ENCODE measurements around the gene CITED4.
A peak's percentile ranks its signal among the peaks of the same experiment; 100 is the strongest.

CITED4 gene

DNA sequence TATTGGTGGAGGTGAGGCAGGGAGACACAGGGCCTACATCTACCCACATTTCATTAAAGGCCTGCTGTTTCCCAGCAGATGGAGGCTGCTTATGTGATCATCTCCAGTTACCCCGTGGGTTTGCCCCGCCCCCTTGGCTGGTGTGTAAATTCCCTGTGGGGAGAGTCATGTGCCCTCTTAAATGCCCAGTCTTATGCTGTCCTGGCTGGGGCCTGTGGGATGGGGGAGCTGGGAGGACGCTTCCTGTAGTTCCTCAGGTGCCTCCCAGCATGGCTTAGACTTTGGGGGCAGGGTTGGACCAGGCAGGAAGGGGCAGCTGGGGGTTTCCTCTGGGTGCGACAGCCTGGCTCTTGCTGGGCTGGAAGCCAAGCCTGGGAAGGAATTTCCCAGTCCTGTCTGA lies 15.5 kb upstream of the CITED4 start:
- intact Hi-C loops (cut with DNase I; ENCODE audit: low total_unique reads) = no loop called here
- peak; percentile 87 to 95 for DNase-seq
- TF ChIP-seq, protein P1, sequence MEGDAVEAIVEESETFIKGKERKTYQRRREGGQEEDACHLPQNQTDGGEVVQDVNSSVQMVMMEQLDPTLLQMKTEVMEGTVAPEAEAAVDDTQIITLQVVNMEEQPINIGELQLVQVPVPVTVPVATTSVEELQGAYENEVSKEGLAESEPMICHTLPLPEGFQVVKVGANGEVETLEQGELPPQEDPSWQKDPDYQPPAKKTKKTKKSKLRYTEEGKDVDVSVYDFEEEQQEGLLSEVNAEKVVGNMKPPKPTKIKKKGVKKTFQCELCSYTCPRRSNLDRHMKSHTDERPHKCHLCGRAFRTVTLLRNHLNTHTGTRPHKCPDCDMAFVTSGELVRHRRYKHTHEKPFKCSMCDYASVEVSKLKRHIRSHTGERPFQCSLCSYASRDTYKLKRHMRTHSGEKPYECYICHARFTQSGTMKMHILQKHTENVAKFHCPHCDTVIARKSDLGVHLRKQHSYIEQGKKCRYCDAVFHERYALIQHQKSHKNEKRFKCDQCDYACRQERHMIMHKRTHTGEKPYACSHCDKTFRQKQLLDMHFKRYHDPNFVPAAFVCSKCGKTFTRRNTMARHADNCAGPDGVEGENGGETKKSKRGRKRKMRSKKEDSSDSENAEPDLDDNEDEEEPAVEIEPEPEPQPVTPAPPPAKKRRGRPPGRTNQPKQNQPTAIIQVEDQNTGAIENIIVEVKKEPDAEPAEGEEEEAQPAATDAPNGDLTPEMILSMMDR (IDR thresholded peaks at IDR 0.05) = no peak
- H3K27me3 ChIP-seq = no peaks in the 10 kb centered on the region
- no peak overlapping the region for H3K4me3 ChIP-seq
- no peaks in the 10 kb centered on the region for H3K9me3 ChIP-seq
- peaks cover 0 to 4% (median 0%) of the 10 kb centered on the region in 3 donors for H3K36me3 ChIP-seq
- peaks cover 0 to 27% (median 15%) of the 10 kb centered on the region in 4 donors for H3K4me1 ChIP-seq
- peak overlapping the region; percentile 77 to 82 for H3K27ac ChIP-seq

DNA sequence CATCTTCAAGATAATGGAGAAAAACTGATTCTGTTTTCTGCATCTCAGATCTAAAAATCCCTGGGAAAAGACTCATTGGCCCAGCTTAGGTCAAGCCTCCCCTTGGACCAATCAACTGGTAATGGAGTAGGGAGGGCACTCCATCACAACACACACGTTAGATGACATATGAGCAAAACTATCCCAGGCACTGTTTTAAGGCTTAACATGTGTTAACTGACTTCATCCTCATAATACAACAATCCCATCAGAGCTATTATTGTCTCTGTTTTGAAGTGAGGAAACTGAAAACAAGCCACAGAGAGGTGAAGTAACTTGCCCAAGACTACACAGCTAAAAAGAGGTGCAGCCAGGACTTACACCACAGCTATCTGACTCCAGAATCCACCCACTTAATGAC lies 14.7 kb upstream of the CITED4 start:
- Histone ChIP-seq H3K27ac (peak overlapping the region; percentile 77 to 82), H3K27me3 (no peaks in the 10 kb centered on the region), H3K4me1 (peaks cover 0 to 27% (median 15%) of the 10 kb centered on the region in 4 donors), H3K9me3 (no peaks in the 10 kb centered on the region), H3K36me3 (peaks cover 0 to 4% (median 0%) of the 10 kb centered on the region in 3 donors), H3K4me3 (no peak overlapping the region)
- TF ChIP-seq, protein P1 (IDR thresholded peaks at IDR 0.05) = no peak
- intact Hi-C loops (cut with DNase I; ENCODE audit: low total_unique reads) = no loop called here
- no peak for DNase-seq

DNA sequence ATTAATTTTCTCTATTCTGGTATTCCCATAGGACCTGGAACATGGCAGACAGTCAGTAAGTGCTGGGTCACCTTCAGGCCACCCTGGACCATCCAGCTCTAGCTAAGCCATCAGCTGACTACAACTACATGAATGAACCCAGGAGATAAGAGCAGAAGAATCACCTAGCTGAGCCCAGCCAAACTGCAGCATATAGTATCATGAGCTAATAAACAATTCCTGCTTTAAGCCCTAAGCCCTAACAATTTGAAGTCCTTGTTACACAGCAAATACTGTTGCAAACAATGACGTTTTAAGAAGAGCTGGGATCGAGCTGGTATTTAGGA lies 14.2 kb upstream of the CITED4 start:
- H3K4me3 ChIP-seq = no peak overlapping the region
- no peaks in the 10 kb centered on the region for H3K9me3 ChIP-seq
- peaks cover 0 to 4% (median 0%) of the 10 kb centered on the region in 3 donors for H3K36me3 ChIP-seq
- intact Hi-C loops (cut with DNase I; ENCODE audit: low total_unique reads) = no loop called here
- TF ChIP-seq, protein P1 (IDR thresholded peaks at IDR 0.05) = no peak
- no peaks in the 10 kb centered on the region for H3K27me3 ChIP-seq
- no peak for DNase-seq
- peaks cover 0 to 26% (median 15%) of the 10 kb centered on the region in 4 donors for H3K4me1 ChIP-seq
- peak overlapping the region in 1 of 2 donors; percentile 82 for H3K27ac ChIP-seq

DNA sequence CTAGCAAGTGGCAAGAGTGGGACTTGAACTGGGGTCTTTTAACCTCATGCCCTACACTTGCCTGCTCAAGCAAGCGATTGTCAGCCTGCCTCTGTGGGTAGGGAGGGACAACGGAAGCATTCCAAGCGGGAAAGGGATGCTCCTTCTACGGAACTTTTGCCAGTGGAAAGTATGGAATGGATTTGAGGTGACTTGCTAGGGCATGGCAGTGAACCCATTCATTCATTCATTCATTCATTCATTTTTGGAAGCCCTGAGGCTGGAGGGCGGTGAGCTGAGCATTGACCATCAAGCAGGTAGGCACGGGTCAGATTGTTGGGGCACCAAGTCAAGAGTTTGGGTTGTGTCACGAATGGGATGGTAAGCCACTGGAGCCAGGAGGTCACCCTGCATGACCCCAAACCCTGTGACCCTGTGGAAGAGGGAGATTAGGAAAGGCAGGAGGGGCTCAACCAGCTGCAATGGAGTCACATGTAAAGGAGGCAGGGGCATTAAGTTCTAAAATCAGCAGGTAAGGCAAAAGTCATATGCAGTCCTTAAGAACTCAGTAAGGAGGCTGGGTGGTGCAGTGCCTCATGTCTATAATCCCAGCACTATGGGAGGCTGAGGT lies 11.8 kb upstream of the CITED4 start:
- Histone ChIP-seq H3K36me3 (peaks cover 0 to 4% (median 0%) of the 10 kb centered on the region in 3 donors), H3K4me1 (peaks cover 0 to 20% (median 15%) of the 10 kb centered on the region in 4 donors), H3K9me3 (no peaks in the 10 kb centered on the region), H3K27ac (no peak overlapping the region), H3K27me3 (no peaks in the 10 kb centered on the region), H3K4me3 (no peak overlapping the region)
- intact Hi-C loops (cut with DNase I; ENCODE audit: low total_unique reads) = no loop called here
- TF ChIP-seq, protein P1 (IDR thresholded peaks at IDR 0.05) = no peak
- no peak for DNase-seq

DNA sequence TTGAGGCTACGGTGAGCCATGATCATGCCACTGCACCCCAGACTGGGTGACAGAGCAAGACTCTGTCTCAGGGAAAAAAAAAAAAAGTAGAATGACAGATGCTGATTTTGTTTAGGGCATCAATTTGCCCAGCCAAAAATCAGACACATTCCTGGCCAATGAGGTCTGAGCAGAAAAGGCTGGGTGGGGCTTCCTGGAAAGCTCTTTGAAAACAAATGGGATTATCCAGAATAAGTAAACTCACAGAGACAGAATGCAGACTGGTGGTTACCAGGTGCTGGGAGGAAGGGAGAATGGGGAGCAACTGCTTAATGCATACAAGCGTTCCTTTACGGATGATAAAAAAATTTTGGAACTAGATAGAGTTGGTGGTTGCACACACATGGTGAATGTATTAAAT lies 10.1 kb upstream of the CITED4 start:
- TF ChIP-seq, protein P1 (IDR thresholded peaks at IDR 0.05) = no peak
- Histone ChIP-seq H3K27me3 (no peaks in the 10 kb centered on the region), H3K4me1 (peaks cover 0 to 5% (median 4%) of the 10 kb centered on the region in 4 donors), H3K36me3 (peaks cover 0 to 4% (median 0%) of the 10 kb centered on the region in 3 donors), H3K4me3 (no peak overlapping the region), H3K9me3 (no peaks in the 10 kb centered on the region), H3K27ac (no peak overlapping the region)
- DNase-seq = no peak
- intact Hi-C loops (cut with DNase I; ENCODE audit: low total_unique reads) = no loop called here
